Chondrocyte (in vitro differentiated cells): ENCODE measurements around the gene EXOC7. TPM values are rescaled to one million over a fixed set of nuclear protein-coding genes. Genes with fewer than 3 reads are reported as not detected.
A peak's percentile ranks its signal among the peaks of the same experiment; 100 is the strongest.

Source experiments
- DNase-seq: peaks from one replicate; pipeline ENCODE4 v3.0.0; 2021; ENCODE audit warnings: mixed read lengths, low spot score
- H3K27ac Mint-ChIP-seq: one replicate; pipeline ENCODE4 v1.8.0; 2021; ENCODE audit warnings: mild to moderate bottlenecking, moderate library complexity, mixed read lengths; ENCODE audit not compliant: unreplicated experiment
- H3K27me3 Mint-ChIP-seq: 2 replicates; pipeline ENCODE4 v1.8.0; 2021; ENCODE audit warnings: low read depth, mixed read lengths
- H3K36me3 Mint-ChIP-seq: 2 replicates; pipeline ENCODE4 v1.8.0; 2021; ENCODE audit warnings: low read depth, mixed read lengths
- H3K4me1 Mint-ChIP-seq: 2 replicates; pipeline ENCODE4 v1.8.0; 2021; ENCODE audit warnings: low read depth, mild to moderate bottlenecking, mixed read lengths
- H3K4me3 Mint-ChIP-seq: one replicate; pipeline ENCODE4 v1.8.0; 2021; ENCODE audit warnings: mild to moderate bottlenecking, moderate library complexity, mixed read lengths; ENCODE audit not compliant: unreplicated experiment
- H3K9me3 Mint-ChIP-seq: 2 replicates; pipeline ENCODE4 v1.8.0; 2021; ENCODE audit warnings: low read depth, mixed read lengths
- CTCF ChIP-seq: fragments of 200-600 bp; sonication (generic); IDR thresholded peaks from 2 replicates; pipeline ENCODE4 v1.5.0; 2021; ENCODE audit warnings: antibody characterized with exemption, mild to moderate bottlenecking, moderate library complexity
- total RNA-seq: library from RNA; stranded (reverse); gene quantifications from 3 replicates; pipeline ENCODE4 v1.2.1, GENCODE V29; 2021

The EXOC7 gene
- total RNA-seq, 1 donor from 2014 or later = 131 TPM

GRCh38 chr17:76150712-76151622 lies 47.4 kb upstream of the EXOC7 start:
- Mint-ChIP-seq H3K4me1 (no peaks in the 10 kb centered on the region), H3K4me3 (no peak overlapping the region), H3K27me3 (no peaks in the 10 kb centered on the region), H3K9me3 (no peaks in the 10 kb centered on the region), H3K27ac (no peak overlapping the region), H3K36me3 (no peaks in the 10 kb centered on the region)
- DNase-seq = no peak
- no peak for TF ChIP-seq CTCF

GRCh38 chr17:76149214-76149613 lies 45.6 kb upstream of the EXOC7 start:
- no peaks in the 10 kb centered on the region for H3K27me3 Mint-ChIP-seq
- no peak for TF ChIP-seq CTCF
- H3K4me3 Mint-ChIP-seq = no peak overlapping the region
- H3K36me3 Mint-ChIP-seq = no peaks in the 10 kb centered on the region
- no peaks in the 10 kb centered on the region for H3K9me3 Mint-ChIP-seq
- no peak for DNase-seq
- no peak overlapping the region for H3K27ac Mint-ChIP-seq
- peaks cover 4% of the 10 kb centered on the region for H3K4me1 Mint-ChIP-seq

- H3K36me3 Mint-ChIP-seq = no peaks in the 10 kb centered on the region
- no peak overlapping the region for H3K27ac Mint-ChIP-seq
- DNase-seq = no peak
- H3K27me3 Mint-ChIP-seq = no peaks in the 10 kb centered on the region
- no peaks in the 10 kb centered on the region for H3K9me3 Mint-ChIP-seq
- peaks cover 4% of the 10 kb centered on the region for H3K4me1 Mint-ChIP-seq
- no peak overlapping the region for H3K4me3 Mint-ChIP-seq
- peak; percentile 3 for TF ChIP-seq CTCF
These were observed 44.4 kb upstream of the EXOC7 start for GRCh38 chr17:76148015-76148326.

- Mint-ChIP-seq H3K36me3 (no peaks in the 10 kb centered on the region), H3K27ac (no peak overlapping the region), H3K9me3 (no peaks in the 10 kb centered on the region), H3K4me3 (no peak overlapping the region), H3K4me1 (peaks cover 4% of the 10 kb centered on the region), H3K27me3 (no peaks in the 10 kb centered on the region)
- peak; percentile 82 for TF ChIP-seq CTCF
- no peak for DNase-seq
These were observed 43.8 kb upstream of the EXOC7 start for GRCh38 chr17:76147211-76148014.

GRCh38 chr17:76146053-76146851 lies 42.7 kb upstream of the EXOC7 start:
- DNase-seq = no peak
- Mint-ChIP-seq H3K4me1 (peaks cover 9% of the 10 kb centered on the region), H3K27me3 (no peaks in the 10 kb centered on the region), H3K36me3 (no peaks in the 10 kb centered on the region), H3K27ac (no peak overlapping the region), H3K9me3 (no peaks in the 10 kb centered on the region), H3K4me3 (no peak overlapping the region)
- TF ChIP-seq CTCF = no peak
